H1 (cell line): ENCODE results near the gene ADSS2.
A peak's percentile ranks its signal among the peaks of the same experiment; 100 is the strongest.

Experiments used
- CEBPB ChIP-seq: IDR thresholded peaks from 2 replicates; pipeline ENCODE4 v1.6.1; 2012; ENCODE audit warnings: low read depth, low read length
- CREB1 ChIP-seq: IDR thresholded peaks from 2 replicates; pipeline ENCODE4 v1.6.1; 2012; ENCODE audit warnings: inconsistent platforms
- EP300 ChIP-seq, 2 experiments: IDR thresholded peaks; 1 replicate in 1 of 2; 2 replicates in 1 of 2; pipeline ENCODE4 v1.6.1; 2011 to 2012; ENCODE audit warnings: low read depth in 2 of 2, low read length in 2 of 2, mild to moderate bottlenecking in 2 of 2, borderline replicate concordance in 1 of 2, inconsistent platforms in 1 of 2, moderate library complexity in 1 of 2
- EZH2 ChIP-seq: fragments of 200-600 bp; sonication (generic); IDR thresholded peaks from 2 replicates; pipeline ENCODE4 v1.7.1; 2012; ENCODE audit warnings: low read depth, mild to moderate bottlenecking, moderate library complexity, low read length, inconsistent platforms; ENCODE audit not compliant: severe bottlenecking
- MAFK ChIP-seq: IDR thresholded peaks from 2 replicates; pipeline ENCODE4 v1.6.1; 2012; ENCODE audit warnings: low read depth, mild to moderate bottlenecking, improper control_type of control experiment, low read length
- POLR2A ChIP-seq, 2 experiments: IDR thresholded peaks; 1 replicate in 1 of 2; 2 replicates in 1 of 2; pipeline ENCODE4 v1.6.1; 2011; ENCODE audit warnings: low read depth in 2 of 2, low read length in 2 of 2, mild to moderate bottlenecking in 2 of 2; ENCODE audit errors: control extremely low read depth in 1 of 2
- POLR2AphosphoS5 ChIP-seq: IDR thresholded peaks from 2 replicates; pipeline ENCODE4 v1.6.1; 2011; ENCODE audit warnings: low read depth, low read length
- SIRT6 ChIP-seq: IDR thresholded peaks from one replicate; pipeline ENCODE4 v1.7.1; 2012; ENCODE audit warnings: low read length, inconsistent platforms
- SP2 ChIP-seq: IDR thresholded peaks from 2 replicates; pipeline ENCODE4 v1.6.1; 2012; ENCODE audit warnings: mild to moderate bottlenecking, low read length, inconsistent platforms
- SRF ChIP-seq: IDR thresholded peaks from 2 replicates; pipeline ENCODE4 v1.6.1; 2011; ENCODE audit warnings: mild to moderate bottlenecking, low read depth, low read length, moderate library complexity
- TAF1 ChIP-seq: IDR thresholded peaks from 2 replicates; pipeline ENCODE4 v1.6.1; 2011; ENCODE audit warnings: mild to moderate bottlenecking, low read depth, low read length
- TF ChIP-seq, protein P1 (sequence below), 3 experiments: IDR thresholded peaks; 1 replicate in 2 of 3; 2 replicates in 1 of 3; pipeline versions ENCODE4 v1.5.1 to v1.6.1; 2011; ENCODE audit warnings: low read length in 3 of 3, mild to moderate bottlenecking in 3 of 3, inconsistent platforms in 2 of 3, low read depth in 1 of 3, moderate library complexity in 1 of 3; ENCODE audit not compliant: insufficient read depth in 1 of 3; ENCODE audit errors: control extremely low read depth in 1 of 3
- TF ChIP-seq, protein P2 (sequence below): IDR thresholded peaks from 2 replicates; pipeline ENCODE4 v1.6.1; 2012; ENCODE audit warnings: inconsistent platforms
- TF ChIP-seq, protein P3 (sequence below): IDR thresholded peaks from 2 replicates; pipeline ENCODE4 v1.6.1; 2011; ENCODE audit warnings: low read depth, mild to moderate bottlenecking, low read length; ENCODE audit not compliant: insufficient read depth

DNA sequence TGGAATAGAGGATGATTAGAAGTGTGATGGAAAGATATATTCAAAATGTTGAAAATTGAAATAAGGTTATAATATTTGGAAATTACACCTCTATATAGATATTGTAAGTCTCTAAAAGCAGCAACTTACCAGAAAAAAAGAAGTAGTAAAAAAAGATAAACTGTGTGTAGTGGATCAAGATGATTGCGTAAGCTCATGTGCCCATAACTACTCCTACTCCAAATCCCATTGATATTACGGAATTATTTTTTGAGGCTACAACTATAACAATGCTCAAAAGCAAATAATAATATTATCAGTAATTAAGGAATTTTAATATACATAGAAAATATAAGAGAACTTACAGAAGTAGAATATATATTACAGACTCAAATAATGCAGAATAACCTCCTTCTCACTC lies 42.9 kb upstream of the ADSS2 start:
- TF ChIP-seq CEBPB (0 out of 2 replicates have a peak, but pooled peaks have one; percentile 4), SIRT6 (no peak), CREB1 (no peak), POLR2AphosphoS5 (no peak), EP300 (IDR thresholded peaks at IDR 0.05; ENCODE audit: borderline replicate concordance in 1 of 2, low read depth in 2 of 2, low read length in 2 of 2) (no peak), MAFK (no peak), SP2 (no peak), POLR2A (IDR thresholded peaks at IDR 0.05; ENCODE audit: control extremely low read depth in 1 of 2, low read depth in 2 of 2, low read length in 2 of 2) (no peak), TAF1 (no peak), SRF (no peak), EZH2 (no peak)
- TF ChIP-seq, protein P1, sequence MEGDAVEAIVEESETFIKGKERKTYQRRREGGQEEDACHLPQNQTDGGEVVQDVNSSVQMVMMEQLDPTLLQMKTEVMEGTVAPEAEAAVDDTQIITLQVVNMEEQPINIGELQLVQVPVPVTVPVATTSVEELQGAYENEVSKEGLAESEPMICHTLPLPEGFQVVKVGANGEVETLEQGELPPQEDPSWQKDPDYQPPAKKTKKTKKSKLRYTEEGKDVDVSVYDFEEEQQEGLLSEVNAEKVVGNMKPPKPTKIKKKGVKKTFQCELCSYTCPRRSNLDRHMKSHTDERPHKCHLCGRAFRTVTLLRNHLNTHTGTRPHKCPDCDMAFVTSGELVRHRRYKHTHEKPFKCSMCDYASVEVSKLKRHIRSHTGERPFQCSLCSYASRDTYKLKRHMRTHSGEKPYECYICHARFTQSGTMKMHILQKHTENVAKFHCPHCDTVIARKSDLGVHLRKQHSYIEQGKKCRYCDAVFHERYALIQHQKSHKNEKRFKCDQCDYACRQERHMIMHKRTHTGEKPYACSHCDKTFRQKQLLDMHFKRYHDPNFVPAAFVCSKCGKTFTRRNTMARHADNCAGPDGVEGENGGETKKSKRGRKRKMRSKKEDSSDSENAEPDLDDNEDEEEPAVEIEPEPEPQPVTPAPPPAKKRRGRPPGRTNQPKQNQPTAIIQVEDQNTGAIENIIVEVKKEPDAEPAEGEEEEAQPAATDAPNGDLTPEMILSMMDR (IDR thresholded peaks at IDR 0.05; ENCODE audit: control extremely low read depth in 1 of 3, insufficient read depth in 1 of 3, low read depth in 1 of 3, low read length in 3 of 3): no peak
- TF ChIP-seq, protein P2, sequence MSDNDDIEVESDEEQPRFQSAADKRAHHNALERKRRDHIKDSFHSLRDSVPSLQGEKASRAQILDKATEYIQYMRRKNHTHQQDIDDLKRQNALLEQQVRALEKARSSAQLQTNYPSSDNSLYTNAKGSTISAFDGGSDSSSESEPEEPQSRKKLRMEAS: no peak
- TF ChIP-seq, protein P3, sequence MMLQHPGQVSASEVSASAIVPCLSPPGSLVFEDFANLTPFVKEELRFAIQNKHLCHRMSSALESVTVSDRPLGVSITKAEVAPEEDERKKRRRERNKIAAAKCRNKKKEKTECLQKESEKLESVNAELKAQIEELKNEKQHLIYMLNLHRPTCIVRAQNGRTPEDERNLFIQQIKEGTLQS: no peak
